ENCODE results near the gene KRT36.

Gene KRT36

DNA sequence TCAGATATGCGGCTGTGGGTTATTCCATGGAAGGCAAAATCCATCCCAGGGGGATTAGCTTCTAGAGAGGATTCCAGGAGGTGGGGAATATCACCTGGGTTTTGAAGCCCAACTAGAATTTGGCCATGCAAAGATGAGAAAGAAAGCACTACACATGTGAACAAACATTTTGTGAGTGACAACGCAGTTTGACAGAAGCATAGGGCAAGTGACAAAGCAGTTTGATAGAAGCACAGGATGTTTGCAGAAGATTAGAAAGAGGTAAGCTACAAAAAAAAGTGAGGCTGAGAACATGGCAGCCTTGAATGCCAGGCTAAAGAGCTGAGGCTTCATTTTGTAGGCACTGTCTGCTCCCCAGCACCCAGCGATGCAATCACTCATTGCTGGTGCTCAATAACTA lies 36.6 kb downstream of the KRT36 start:
- ATAC-seq (replicated peaks; ENCODE audit: extremely low read depth, poor library complexity, severe bottlenecking): no peak
- peaks cover 11% of the 10 kb centered on the region for H3K4me1 Mint-ChIP-seq
- H3K9me3 Mint-ChIP-seq: no peaks in the 10 kb centered on the region

DNA sequence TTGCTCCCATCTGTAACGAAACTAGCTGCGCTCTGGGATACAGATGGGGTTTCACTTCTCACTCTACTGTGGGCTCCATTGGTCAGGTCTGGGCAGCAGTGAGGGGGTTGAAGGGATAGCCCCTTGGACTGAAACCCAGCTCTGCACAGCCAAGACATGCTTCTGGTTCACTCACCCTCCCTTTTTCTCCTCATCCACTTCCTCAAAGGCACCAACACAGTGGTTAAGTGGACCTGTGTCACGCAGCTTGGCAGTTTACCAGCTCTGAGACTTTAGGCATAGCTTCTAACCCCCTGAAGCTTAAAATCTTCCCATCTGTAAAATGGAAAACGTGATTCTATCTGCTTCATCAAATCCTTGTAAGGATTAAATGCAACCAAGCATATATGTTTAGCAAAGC lies 37.4 kb downstream of the KRT36 start:
- DNase-seq (ENCODE audit: low spot score in 2 of 2): no peak
- H3K36me3 Mint-ChIP-seq (ENCODE audit: insufficient read depth): no peaks in the 10 kb centered on the region
- H3K9me3 Mint-ChIP-seq: no peaks in the 10 kb centered on the region
- no peak overlapping the region for H3K27ac Mint-ChIP-seq (ENCODE audit: low read depth)
- ATAC-seq (replicated peaks; ENCODE audit: extremely low read depth, poor library complexity, severe bottlenecking): no peak
- H3K27me3 Mint-ChIP-seq: peaks cover 41% of the 10 kb centered on the region
- H3K4me3 Mint-ChIP-seq: no peak overlapping the region
- peaks cover 11% of the 10 kb centered on the region for H3K4me1 Mint-ChIP-seq

More for the DNA sequence above, 36.6 kb downstream of the KRT36 start:
- no peak for DNase-seq (ENCODE audit: low spot score in 2 of 2)
- H3K4me3 Mint-ChIP-seq: no peak overlapping the region
- no peaks in the 10 kb centered on the region for H3K36me3 Mint-ChIP-seq (ENCODE audit: insufficient read depth)
- H3K27ac Mint-ChIP-seq (ENCODE audit: low read depth): no peak overlapping the region
- peaks cover 40% of the 10 kb centered on the region for H3K27me3 Mint-ChIP-seq

DNA sequence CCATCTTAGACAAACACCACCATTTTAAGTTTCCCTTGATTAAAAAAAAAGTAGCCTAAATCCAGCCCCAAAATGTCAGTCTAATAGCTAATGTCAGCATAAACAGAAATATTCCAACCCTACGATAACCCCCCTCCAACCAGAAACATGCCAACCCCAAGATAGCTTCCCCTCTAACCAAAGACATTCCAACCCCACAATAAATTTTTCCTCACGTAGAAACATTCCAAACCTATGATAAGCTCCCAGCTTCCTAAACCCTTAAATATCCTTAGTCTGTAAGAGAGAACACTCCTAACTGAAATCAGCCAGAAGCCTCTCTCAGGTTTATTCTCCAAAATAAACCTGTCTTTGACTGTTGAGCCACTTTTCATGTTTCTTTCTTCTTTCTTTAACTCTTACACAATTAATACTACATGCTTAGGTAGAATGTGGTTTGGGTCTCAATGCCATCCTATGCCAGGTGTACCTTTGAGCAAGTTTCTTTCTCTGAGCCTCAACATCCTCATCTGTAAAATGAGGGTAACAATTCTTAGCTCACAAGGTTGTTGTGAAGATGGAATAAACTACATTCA lies 38.5 kb downstream of the KRT36 start:
- no peak for ATAC-seq (replicated peaks; ENCODE audit: extremely low read depth, poor library complexity, severe bottlenecking)
- no peak overlapping the region for H3K27ac Mint-ChIP-seq (ENCODE audit: low read depth)
- H3K9me3 Mint-ChIP-seq: no peaks in the 10 kb centered on the region
- no peak for DNase-seq (ENCODE audit: low spot score in 2 of 2)
- peaks cover 15% of the 10 kb centered on the region for H3K4me1 Mint-ChIP-seq
- H3K4me3 Mint-ChIP-seq: no peak overlapping the region
- H3K27me3 Mint-ChIP-seq: peaks cover 50% of the 10 kb centered on the region
- H3K36me3 Mint-ChIP-seq (ENCODE audit: insufficient read depth): peaks cover 3% of the 10 kb centered on the region

DNA sequence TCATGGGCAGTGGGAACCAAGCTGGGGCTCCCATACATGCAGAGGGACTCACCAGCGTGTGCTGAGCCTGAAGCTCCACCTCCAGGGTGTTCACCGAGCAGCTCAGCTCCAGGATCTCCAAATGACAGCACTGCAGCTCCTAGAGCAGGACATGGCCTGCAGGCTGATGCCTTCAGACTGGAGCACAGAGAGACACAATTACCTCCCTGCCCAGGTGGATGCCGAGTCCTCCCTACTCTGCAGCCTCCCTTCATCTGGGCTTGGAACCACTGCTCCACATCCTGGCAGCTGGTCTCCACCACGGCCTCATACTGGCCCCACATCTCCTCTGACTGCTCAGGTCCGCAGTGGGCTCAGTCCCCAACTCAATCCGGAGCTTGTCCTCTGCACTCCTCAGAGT lies 40.7 kb downstream of the KRT36 start:
- Mint-ChIP-seq H3K9me3 (no peaks in the 10 kb centered on the region), H3K27ac (ENCODE audit: low read depth) (no peak overlapping the region), H3K4me3 (no peak overlapping the region), H3K36me3 (ENCODE audit: insufficient read depth) (peaks cover 3% of the 10 kb centered on the region), H3K27me3 (peaks cover 73% of the 10 kb centered on the region), H3K4me1 (peaks cover 15% of the 10 kb centered on the region)
- ATAC-seq (replicated peaks; ENCODE audit: extremely low read depth, poor library complexity, severe bottlenecking): no peak
- no peak for DNase-seq (ENCODE audit: low spot score in 2 of 2)

DNA sequence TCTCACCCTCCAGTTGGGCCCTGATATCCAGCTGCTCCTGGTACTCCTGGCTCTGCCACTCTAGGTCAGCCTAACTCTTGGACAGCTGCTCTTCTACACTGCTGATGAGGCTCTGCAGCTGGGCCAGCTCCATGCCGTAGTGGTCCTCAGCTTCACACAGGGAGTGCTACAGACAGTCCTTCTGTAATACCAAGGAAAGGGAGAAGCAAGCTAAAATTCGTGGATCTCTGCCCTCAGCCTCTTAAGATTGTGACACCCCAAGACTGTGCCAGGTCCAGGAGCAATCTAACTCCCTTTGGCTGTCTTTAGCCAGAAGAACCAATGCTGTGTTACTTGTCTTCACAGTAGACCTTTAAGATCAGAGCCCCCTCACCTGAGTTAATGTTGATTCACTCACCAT lies 41.2 kb downstream of the KRT36 start:
- H3K4me3 Mint-ChIP-seq: no peak overlapping the region
- ATAC-seq (replicated peaks; ENCODE audit: extremely low read depth, poor library complexity, severe bottlenecking): no peak
- DNase-seq (ENCODE audit: low spot score in 2 of 2): no peak
- no peak overlapping the region for H3K27ac Mint-ChIP-seq (ENCODE audit: low read depth)
- H3K27me3 Mint-ChIP-seq: peaks cover 78% of the 10 kb centered on the region
- H3K9me3 Mint-ChIP-seq: no peaks in the 10 kb centered on the region
- peaks cover 3% of the 10 kb centered on the region for H3K36me3 Mint-ChIP-seq (ENCODE audit: insufficient read depth)
- peaks cover 15% of the 10 kb centered on the region for H3K4me1 Mint-ChIP-seq

DNA sequence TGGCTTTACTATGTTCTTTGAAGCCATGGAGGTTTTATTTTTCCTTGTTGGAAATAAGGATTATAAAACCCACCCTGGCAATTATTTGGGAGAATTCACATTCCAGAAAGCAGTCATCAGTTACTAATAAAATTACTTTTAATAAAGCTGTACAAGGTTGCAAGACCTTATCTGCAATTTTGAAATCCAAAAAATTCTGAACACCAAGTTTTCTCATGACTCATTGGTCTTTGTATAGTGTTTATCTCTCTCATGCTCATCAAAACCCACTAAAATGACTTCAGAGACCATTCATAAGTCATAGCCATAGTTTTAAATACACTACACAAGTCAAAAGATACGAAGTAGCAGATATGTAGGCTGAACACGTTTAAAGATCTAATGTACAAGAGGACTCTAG lies 42.9 kb downstream of the KRT36 start:
- no peak for DNase-seq (ENCODE audit: low spot score in 2 of 2)

DNA sequence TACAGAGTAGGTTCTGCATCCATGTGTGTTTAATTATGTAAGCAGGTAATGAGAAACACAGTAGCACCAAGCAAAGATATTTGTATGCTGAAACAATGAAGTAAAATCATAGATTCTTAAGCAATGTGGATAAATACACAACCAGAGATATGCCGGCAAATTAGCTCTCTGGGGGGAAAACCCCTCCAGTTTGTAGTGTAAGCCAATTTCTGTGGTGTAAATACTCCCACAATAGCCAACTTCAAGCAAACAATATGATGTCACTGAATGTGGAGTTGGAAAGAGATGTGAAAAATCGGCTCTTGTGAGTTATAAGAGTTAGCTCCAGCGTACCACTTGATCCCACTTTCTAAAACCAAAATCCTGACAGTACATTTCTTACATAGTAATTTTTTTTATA lies 45.1 kb downstream of the KRT36 start:
- no peak overlapping the region for H3K4me3 Mint-ChIP-seq
- no peak overlapping the region for H3K27ac Mint-ChIP-seq (ENCODE audit: low read depth)
- H3K9me3 Mint-ChIP-seq: no peaks in the 10 kb centered on the region
- DNase-seq (ENCODE audit: low spot score in 2 of 2) (no peak), ATAC-seq (replicated peaks; ENCODE audit: extremely low read depth, poor library complexity, severe bottlenecking) (no peak)
- peaks cover 82% of the 10 kb centered on the region for H3K27me3 Mint-ChIP-seq
- peaks cover 3% of the 10 kb centered on the region for H3K36me3 Mint-ChIP-seq (ENCODE audit: insufficient read depth)
- H3K4me1 Mint-ChIP-seq: peaks cover 5% of the 10 kb centered on the region

More for the DNA sequence above, 42.9 kb downstream of the KRT36 start:
- H3K9me3 Mint-ChIP-seq: no peaks in the 10 kb centered on the region
- no peak overlapping the region for H3K4me3 Mint-ChIP-seq
- H3K27me3 Mint-ChIP-seq: peaks cover 83% of the 10 kb centered on the region
- ATAC-seq (replicated peaks; ENCODE audit: extremely low read depth, poor library complexity, severe bottlenecking): no peak
- H3K4me1 Mint-ChIP-seq: peaks cover 15% of the 10 kb centered on the region
- H3K27ac Mint-ChIP-seq (ENCODE audit: low read depth): peak overlapping the region; percentile 62
- H3K36me3 Mint-ChIP-seq (ENCODE audit: insufficient read depth): peaks cover 3% of the 10 kb centered on the region

DNA sequence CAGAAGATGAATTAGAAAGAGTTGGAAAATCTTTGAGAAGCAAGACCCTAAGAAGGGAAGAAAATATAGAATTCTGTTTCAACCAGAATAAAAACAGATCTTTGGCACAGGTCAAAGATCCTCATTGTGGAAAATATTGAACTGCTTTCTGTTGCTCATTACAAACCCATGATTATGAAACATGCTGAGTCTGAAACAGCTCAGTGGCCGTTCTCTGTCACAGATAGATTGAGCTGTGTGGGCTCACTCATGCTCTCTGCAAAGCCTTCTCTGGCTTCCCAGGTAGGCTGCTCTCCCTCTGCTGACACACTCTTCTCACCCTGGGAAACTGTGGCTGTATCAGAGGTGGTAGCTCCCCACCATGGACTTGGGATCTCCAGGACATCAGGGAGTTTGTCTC lies 45.5 kb downstream of the KRT36 start:
- DNase-seq (ENCODE audit: low spot score in 2 of 2): no peak
- H3K36me3 Mint-ChIP-seq (ENCODE audit: insufficient read depth): peaks cover 3% of the 10 kb centered on the region
- no peak overlapping the region for H3K4me3 Mint-ChIP-seq
- H3K27ac Mint-ChIP-seq (ENCODE audit: low read depth): no peak overlapping the region
- no peak for ATAC-seq (replicated peaks; ENCODE audit: extremely low read depth, poor library complexity, severe bottlenecking)
- peaks cover 5% of the 10 kb centered on the region for H3K4me1 Mint-ChIP-seq
- H3K27me3 Mint-ChIP-seq: peaks cover 82% of the 10 kb centered on the region
- H3K9me3 Mint-ChIP-seq: no peaks in the 10 kb centered on the region

DNA sequence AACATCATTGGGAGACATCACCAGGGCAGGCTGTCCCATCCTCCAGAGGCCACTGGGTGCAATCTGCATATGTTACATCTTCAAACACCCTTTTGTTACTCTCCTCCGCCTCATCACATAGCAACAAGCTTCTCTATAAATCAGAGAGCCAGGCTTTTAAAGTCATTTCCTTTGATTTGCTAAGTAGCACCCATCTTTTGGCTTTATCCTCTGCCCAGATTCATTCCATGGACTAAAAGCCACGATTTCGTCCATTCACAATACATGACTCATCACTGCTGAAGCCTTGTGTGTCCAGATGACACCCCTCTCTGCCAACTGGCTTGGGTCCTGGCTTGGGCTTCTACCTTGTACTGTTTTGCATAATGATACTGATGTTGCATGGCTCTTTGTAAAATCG lies 47.0 kb downstream of the KRT36 start:
- ATAC-seq (replicated peaks; ENCODE audit: extremely low read depth, poor library complexity, severe bottlenecking) (no peak), DNase-seq (ENCODE audit: low spot score in 2 of 2) (no peak)
- Mint-ChIP-seq H3K36me3 (ENCODE audit: insufficient read depth) (peaks cover 5% of the 10 kb centered on the region), H3K9me3 (no peaks in the 10 kb centered on the region), H3K4me3 (no peak overlapping the region), H3K4me1 (peaks cover 5% of the 10 kb centered on the region), H3K27ac (ENCODE audit: low read depth) (no peak overlapping the region), H3K27me3 (peaks cover 83% of the 10 kb centered on the region)

DNA sequence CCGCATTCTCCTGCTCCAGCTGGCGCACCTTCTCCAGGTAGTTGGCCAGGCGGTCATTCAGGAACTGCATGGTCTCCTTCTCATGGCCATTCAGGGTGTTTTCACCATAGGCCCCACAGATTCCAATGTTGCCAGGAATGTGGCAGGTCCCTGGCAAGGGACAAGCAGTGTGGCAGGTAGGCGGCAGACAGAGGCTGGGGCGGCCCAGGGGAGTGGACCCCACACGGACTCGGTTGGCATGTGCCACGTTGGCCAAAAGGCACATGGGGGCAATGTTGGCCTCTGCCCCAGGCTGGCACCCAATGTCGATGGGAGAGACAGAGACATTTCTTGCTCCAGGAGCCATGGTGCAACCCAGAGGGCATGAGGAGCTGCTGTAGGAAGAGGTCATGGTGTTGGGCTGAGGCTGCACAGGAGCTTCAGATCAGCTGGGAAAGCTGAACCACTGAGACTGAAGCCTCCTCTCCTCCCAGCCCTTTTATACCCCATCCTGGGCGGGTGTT lies 49.1 kb downstream of the KRT36 start, which contains the start of gene KRT38:
Gene KRT38, minus strand, starts transcription at position 453 of the 503 bp plus-strand sequence. Its CDS starts 62 bp downstream, at position 391.
- peaks cover 66% of the 10 kb centered on the region for H3K27me3 Mint-ChIP-seq
- H3K27ac Mint-ChIP-seq (ENCODE audit: low read depth): no peak within 1 kb of the TSS
- no peak within 1 kb of the TSS for H3K4me3 Mint-ChIP-seq
- ATAC-seq (replicated peaks; ENCODE audit: extremely low read depth, poor library complexity, severe bottlenecking): no peak
- no peaks in the 10 kb centered on the region for H3K4me1 Mint-ChIP-seq
- H3K36me3 Mint-ChIP-seq (ENCODE audit: insufficient read depth): peaks cover 2% of the 10 kb centered on the region
- H3K9me3 Mint-ChIP-seq: no peaks in the 10 kb centered on the region
- DNase-seq (ENCODE audit: low spot score in 2 of 2): no peak

DNA sequence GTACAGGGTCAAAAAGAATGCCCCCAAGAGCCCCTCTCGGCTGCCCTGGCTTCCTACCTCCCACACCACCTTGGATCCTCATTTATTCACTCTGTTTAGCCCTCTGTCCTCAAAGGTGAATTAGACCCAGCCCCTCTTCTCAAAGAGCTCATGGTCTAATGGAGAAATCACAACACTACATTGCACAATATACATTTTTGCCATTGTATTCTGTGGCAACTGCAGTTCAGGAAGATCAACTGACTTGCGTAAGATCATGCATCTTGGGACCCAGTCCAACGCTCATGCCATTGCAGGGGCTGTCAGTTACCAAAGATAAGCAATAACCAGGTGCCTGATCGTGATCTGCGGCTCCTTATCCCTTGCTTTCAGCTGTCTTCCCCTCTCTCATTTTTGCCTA lies 50.3 kb downstream of the KRT36 start:
- H3K4me1 Mint-ChIP-seq: no peaks in the 10 kb centered on the region
- no peak overlapping the region for H3K4me3 Mint-ChIP-seq
- no peak overlapping the region for H3K27ac Mint-ChIP-seq (ENCODE audit: low read depth)
- no peaks in the 10 kb centered on the region for H3K9me3 Mint-ChIP-seq
- ATAC-seq (replicated peaks; ENCODE audit: extremely low read depth, poor library complexity, severe bottlenecking): no peak
- peaks cover 2% of the 10 kb centered on the region for H3K36me3 Mint-ChIP-seq (ENCODE audit: insufficient read depth)
- H3K27me3 Mint-ChIP-seq: peaks cover 54% of the 10 kb centered on the region
- DNase-seq (ENCODE audit: low spot score in 2 of 2): no peak

DNA sequence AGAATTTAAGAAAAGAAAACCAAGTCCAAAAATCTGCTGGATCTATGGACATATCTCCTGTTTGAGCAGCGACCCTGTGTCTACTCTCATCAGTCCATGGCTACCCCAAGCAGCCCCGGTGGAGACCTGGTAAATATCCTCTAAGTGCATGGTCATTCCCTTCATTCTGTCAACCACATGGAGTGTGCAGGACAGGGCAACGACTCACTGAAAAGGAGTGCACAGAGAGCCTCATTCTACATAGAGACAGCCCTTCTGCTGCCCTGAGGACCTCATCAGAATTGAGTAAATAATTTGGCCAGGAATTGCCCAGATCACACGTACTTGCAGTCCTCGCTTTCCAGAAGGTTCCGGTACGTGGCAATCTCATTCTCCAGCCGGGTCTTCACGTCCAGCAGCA lies 51.9 kb downstream of the KRT36 start:
- Mint-ChIP-seq H3K27ac (ENCODE audit: low read depth) (no peak overlapping the region), H3K27me3 (peaks cover 38% of the 10 kb centered on the region), H3K9me3 (no peaks in the 10 kb centered on the region), H3K36me3 (ENCODE audit: insufficient read depth) (peaks cover 2% of the 10 kb centered on the region), H3K4me3 (no peak overlapping the region), H3K4me1 (no peaks in the 10 kb centered on the region)
- no peak for ATAC-seq (replicated peaks; ENCODE audit: extremely low read depth, poor library complexity, severe bottlenecking)
- DNase-seq (ENCODE audit: low spot score in 2 of 2): no peak

DNA sequence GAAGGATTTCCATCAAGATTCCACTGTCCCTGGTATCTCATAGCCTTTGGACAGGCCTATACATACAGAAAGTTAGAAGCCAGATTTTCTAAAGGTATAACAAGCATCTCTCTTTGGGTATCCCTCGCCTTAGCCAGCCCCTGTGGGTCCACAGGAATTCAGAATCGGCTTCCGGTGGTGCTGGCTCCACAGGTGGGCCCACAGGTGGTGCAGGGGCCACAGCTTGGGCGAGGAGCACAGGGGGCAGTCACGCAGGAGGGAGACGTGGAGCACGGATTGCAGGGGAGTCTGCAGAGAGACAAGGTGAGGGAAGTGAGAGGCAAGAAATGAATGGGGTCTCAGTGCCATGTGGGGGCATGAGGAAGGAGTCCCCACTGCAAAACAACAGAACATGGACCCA lies 52.5 kb downstream of the KRT36 start:
- no peaks in the 10 kb centered on the region for H3K4me1 Mint-ChIP-seq
- DNase-seq (ENCODE audit: low spot score in 2 of 2): no peak
- no peak overlapping the region for H3K27ac Mint-ChIP-seq (ENCODE audit: low read depth)
- no peaks in the 10 kb centered on the region for H3K9me3 Mint-ChIP-seq
- ATAC-seq (replicated peaks; ENCODE audit: extremely low read depth, poor library complexity, severe bottlenecking): no peak
- peaks cover 2% of the 10 kb centered on the region for H3K36me3 Mint-ChIP-seq (ENCODE audit: insufficient read depth)
- no peak overlapping the region for H3K4me3 Mint-ChIP-seq
- H3K27me3 Mint-ChIP-seq: peaks cover 33% of the 10 kb centered on the region

Measured in central memory CD8-positive, alpha-beta T cell (primary cell).